B cell (primary cell): ENCODE measurements around the gene ACADS. TPM values are rescaled to one million over a fixed set of nuclear protein-coding genes. Genes with fewer than 3 reads are reported as not detected.

Experiments used
- ATAC-seq: fragments of 200-7000 bp; cut with Tn5 transposase; one replicate; pipeline ENCODE4 v1.10.0; 2021; ENCODE audit warnings: low read depth, mild to moderate bottlenecking, moderate number of reproducible peaks, moderate library complexity
- CTCF ChIA-PET: fragments of 350-600 bp; sonication (Branson Sonifier 250); formaldehyde crosslinking; loops from one replicate; lab custom pipeline; 2021; ENCODE audit warnings: antibody characterized with exemption, inconsistent platforms; lab: Charles Lee
- POLR2A ChIA-PET: fragments of 350-600 bp; sonication (Branson Sonifier 250); formaldehyde crosslinking; loops from one replicate; lab custom pipeline; 2021; ENCODE audit warnings: antibody characterized with exemption; lab: Charles Lee
- DNase-seq: peaks from one replicate; pipeline ENCODE4 v3.0.0; 2013
- H2AFZ ChIP-seq: 2 replicates; pipeline ENCODE4 v1.6.1; 2012; ENCODE audit warnings: mild to moderate bottlenecking, low read depth, low read length; ENCODE audit not compliant: insufficient read depth, poor library complexity, severe bottlenecking
- H3K27ac ChIP-seq, 2 donors: 1 replicate in 1 of 2; 2 replicates in 1 of 2; pipeline ENCODE4 v1.5.1; 2012 to 2013; ENCODE audit warnings: low read length in 2 of 2, mild to moderate bottlenecking in 2 of 2, moderate library complexity in 1 of 2
- H3K27me3 ChIP-seq, 4 experiments: fragments of 200-600 bp in 1 of 4; sonication (generic) in 1 of 4; replicated peaks in 1 of 4; 1 replicate in 2 of 4; 2 replicates in 2 of 4; pipeline versions ENCODE4 v1.6.1 to v1.7.0; 2013 to 2016; ENCODE audit warnings: low read length in 3 of 4, mild to moderate bottlenecking in 2 of 4, mixed read lengths in 1 of 4, moderate library complexity in 1 of 4; ENCODE audit not compliant: insufficient read depth in 4 of 4, control insufficient read depth in 3 of 4; ENCODE audit errors: control extremely low read depth in 1 of 4
- H3K36me3 ChIP-seq, 2 experiments: replicated peaks in 1 of 2; 1 replicate in 1 of 2; 2 replicates in 1 of 2; pipeline versions ENCODE4 v1.6.1 to v1.7.1; 2013; ENCODE audit warnings: low read length in 1 of 2; ENCODE audit not compliant: insufficient read depth in 2 of 2, control insufficient read depth in 1 of 2; ENCODE audit errors: control extremely low read depth in 1 of 2, extremely low read depth in 1 of 2
- H3K4me1 ChIP-seq, 2 donors: fragments of 200-600 bp in 1 of 2; sonication (generic) in 1 of 2; 1 replicate in 1 of 2; 2 replicates in 1 of 2; pipeline versions ENCODE4 v1.5.1 to v1.6.1; 2013 to 2017; ENCODE audit warnings: low read length in 2 of 2; ENCODE audit not compliant: control insufficient read depth in 2 of 2, insufficient read depth in 2 of 2
- H3K4me2 ChIP-seq: replicated peaks from 2 replicates; pipeline ENCODE3; 2012; ENCODE audit warnings: mild to moderate bottlenecking, low read depth, low read length; ENCODE audit not compliant: poor library complexity, severe bottlenecking
- H3K4me3 ChIP-seq, 5 experiments: fragments of 200-600 bp in 1 of 5; sonication (generic) in 1 of 5; 1 replicate in 3 of 5; 2 replicates in 2 of 5; pipeline versions ENCODE4 v1.5.1 to v1.7.0; 2011 to 2016; ENCODE audit warnings: low read length in 4 of 5, mild to moderate bottlenecking in 4 of 5, low read depth in 2 of 5, control low read depth in 1 of 5, moderate library complexity in 1 of 5; ENCODE audit not compliant: insufficient read depth in 1 of 5; ENCODE audit errors: control extremely low read depth in 1 of 5, extremely low read depth in 1 of 5
- H3K79me2 ChIP-seq: fragments of 200-600 bp; sonication (generic); one replicate; pipeline ENCODE4 v1.6.0; 2016; ENCODE audit warnings: low read length; ENCODE audit not compliant: control insufficient read depth, insufficient read depth
- H3K9ac ChIP-seq: fragments of 200-600 bp; sonication (generic); 2 replicates; pipeline ENCODE4 v1.6.1; 2017; ENCODE audit warnings: mild to moderate bottlenecking, low read length, moderate library complexity
- H3K9me3 ChIP-seq, 3 donors: one replicate each; pipeline versions ENCODE4 v1.6.1 to v1.7.1; 2013; ENCODE audit warnings: low read length in 2 of 3; ENCODE audit not compliant: control insufficient read depth in 2 of 3, insufficient read depth in 1 of 3; ENCODE audit errors: control extremely low read depth in 1 of 3
- H4K20me1 ChIP-seq: 2 replicates; pipeline ENCODE4 v1.6.0; 2012; ENCODE audit warnings: mild to moderate bottlenecking, low read length; ENCODE audit not compliant: insufficient read depth, control insufficient read depth, poor library complexity, severe bottlenecking
- H3K27ac Mint-ChIP-seq: one replicate; pipeline ENCODE4 v1.8.0; 2021; ENCODE audit warnings: mixed read lengths
- H3K27me3 Mint-ChIP-seq: one replicate; pipeline ENCODE4 v1.8.0; 2021; ENCODE audit warnings: mixed read lengths
- H3K4me1 Mint-ChIP-seq: one replicate; pipeline ENCODE4 v1.8.0; 2021; ENCODE audit warnings: mixed read lengths
- H3K4me3 Mint-ChIP-seq: one replicate; pipeline ENCODE4 v1.8.0; 2021; ENCODE audit warnings: mixed read lengths
- H3K9me3 Mint-ChIP-seq: one replicate; pipeline ENCODE4 v1.8.0; 2022; ENCODE audit warnings: mixed read lengths; ENCODE audit not compliant: insufficient read depth
- EZH2 ChIP-seq: IDR thresholded peaks from 2 replicates; pipeline ENCODE4 v1.6.1; 2012; ENCODE audit warnings: borderline replicate concordance, low read depth, mild to moderate bottlenecking, moderate library complexity, low read length; ENCODE audit not compliant: insufficient read depth, poor library complexity, severe bottlenecking
- WGBS: methylation state at CpG from one replicate; pipeline ENCODE4 v1.1.5; 2013; ENCODE audit warnings: missing lambda C conversion rate; ENCODE audit not compliant: insufficient coverage; 5-methylcytosine and 5-hydroxymethylcytosine counted together
- intact Hi-C: fragments of 100-400 bp; cut with micrococcal nuclease; formaldehyde crosslinking; loops from one replicate; pipeline ENCODE4 v1.10.0; 2022
- polyA plus RNA-seq: library from polyadenylated mRNA; depleted of rRNA; stranded (reverse); fragments of >200 nt; gene quantifications from 2 replicates; pipeline ENCODE4 v1.2.3, GENCODE V29; 2012
- total RNA-seq, 2 donors: library from RNA; stranded (reverse); fragments of 120-200 nt in 1 of 2; gene quantifications; 1 replicate in 1 of 2; 2 replicates in 1 of 2; pipeline versions ENCODE4 v1.2.3 to v1.2.4, GENCODE V29; 2013 to 2022
- TF ChIP-seq, protein P1 (sequence below): fragments of 200-600 bp; IDR thresholded peaks from one replicate; pipeline ENCODE4 v1.8.0; 2022; ENCODE audit warnings: antibody characterized with exemption, mild to moderate bottlenecking

Gene ACADS
- total and polyA plus RNA-seq, 2 donors (not counting 1 experiment from before 2014, with no cell fraction given): 6.8 to 10.0 TPM

DNA sequence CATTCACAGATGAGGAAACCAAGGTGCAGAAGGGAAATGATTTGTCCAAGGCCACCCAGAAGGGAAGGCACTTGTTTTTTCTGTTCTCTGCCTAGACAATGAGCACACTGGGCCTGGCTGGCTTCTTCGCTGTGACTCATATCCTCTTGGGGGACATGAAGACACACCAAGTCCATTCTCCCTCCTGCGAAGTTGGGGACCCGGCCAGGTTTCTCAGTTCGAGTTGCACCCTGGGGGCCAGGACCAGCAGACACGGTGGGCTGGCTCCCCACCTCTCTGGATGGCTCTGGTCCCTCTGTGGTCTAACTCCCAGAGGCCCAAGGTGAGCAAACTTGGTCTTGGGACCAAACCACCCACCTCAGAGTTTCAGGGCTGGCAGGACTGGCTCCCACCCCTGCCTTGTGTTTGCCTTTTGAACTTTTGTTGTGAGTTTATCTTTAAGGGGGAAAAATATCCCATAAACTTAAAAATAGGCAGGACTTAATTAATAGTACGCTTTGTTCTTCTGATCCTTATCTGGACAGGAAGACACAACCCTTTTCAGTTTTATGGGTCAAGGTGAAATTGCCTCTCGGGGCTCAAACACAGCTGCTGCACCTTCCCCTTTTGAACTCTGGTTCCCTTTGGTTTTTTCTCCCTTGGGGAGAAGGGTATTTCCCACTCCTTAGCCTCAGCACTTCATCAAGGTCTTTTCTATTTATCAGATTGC lies 47.7 kb upstream of the ACADS start:
- DNase-seq (peak; percentile 62), ATAC-seq (peak; percentile 53)
- Histone ChIP-seq H3K27ac (peak overlapping the region in 1 of 2 donors; percentile 45), H3K4me3 (no peak overlapping the region), H3K4me1 (peaks cover 44 to 58% of the 10 kb centered on the region in 2 donors), H4K20me1 (no peaks in the 10 kb centered on the region), H3K9ac (no peak overlapping the region), H3K27me3 (no peaks in the 10 kb centered on the region), H2AFZ (no peak overlapping the region), H3K36me3 (no peaks in the 10 kb centered on the region), H3K4me2 (peak overlapping the region; percentile 54), H3K79me2 (no peaks in the 10 kb centered on the region), H3K9me3 (no peaks in the 10 kb centered on the region)
- CTCF ChIA-PET: interaction anchor here (1.1 to 15.8 kb wide), 3 partner anchors 9 to 28 kb away, joined by 3 to 204 read pairs (median 9); partner anchors contain the start of gene MLEC
- H3K27me3 Mint-ChIP-seq: no peaks in the 10 kb centered on the region
- H3K4me1 Mint-ChIP-seq: peaks cover 44% of the 10 kb centered on the region
- WGBS: 29% methylated on average over 5 of the region's 7 CpGs
- peak overlapping the region; percentile 71 for H3K4me3 Mint-ChIP-seq
- H3K9me3 Mint-ChIP-seq: no peaks in the 10 kb centered on the region
- intact Hi-C loops: no loop called here
- peak overlapping the region; percentile 81 for H3K27ac Mint-ChIP-seq
- POLR2A ChIA-PET: interaction anchor here (0.5 kb wide), 1 partner anchor 902 kb away, joined by 4 read pairs; no protein-coding TSS in a partner anchor
- TF ChIP-seq, protein P1, sequence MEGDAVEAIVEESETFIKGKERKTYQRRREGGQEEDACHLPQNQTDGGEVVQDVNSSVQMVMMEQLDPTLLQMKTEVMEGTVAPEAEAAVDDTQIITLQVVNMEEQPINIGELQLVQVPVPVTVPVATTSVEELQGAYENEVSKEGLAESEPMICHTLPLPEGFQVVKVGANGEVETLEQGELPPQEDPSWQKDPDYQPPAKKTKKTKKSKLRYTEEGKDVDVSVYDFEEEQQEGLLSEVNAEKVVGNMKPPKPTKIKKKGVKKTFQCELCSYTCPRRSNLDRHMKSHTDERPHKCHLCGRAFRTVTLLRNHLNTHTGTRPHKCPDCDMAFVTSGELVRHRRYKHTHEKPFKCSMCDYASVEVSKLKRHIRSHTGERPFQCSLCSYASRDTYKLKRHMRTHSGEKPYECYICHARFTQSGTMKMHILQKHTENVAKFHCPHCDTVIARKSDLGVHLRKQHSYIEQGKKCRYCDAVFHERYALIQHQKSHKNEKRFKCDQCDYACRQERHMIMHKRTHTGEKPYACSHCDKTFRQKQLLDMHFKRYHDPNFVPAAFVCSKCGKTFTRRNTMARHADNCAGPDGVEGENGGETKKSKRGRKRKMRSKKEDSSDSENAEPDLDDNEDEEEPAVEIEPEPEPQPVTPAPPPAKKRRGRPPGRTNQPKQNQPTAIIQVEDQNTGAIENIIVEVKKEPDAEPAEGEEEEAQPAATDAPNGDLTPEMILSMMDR: no peak
- no peak for TF ChIP-seq EZH2

DNA sequence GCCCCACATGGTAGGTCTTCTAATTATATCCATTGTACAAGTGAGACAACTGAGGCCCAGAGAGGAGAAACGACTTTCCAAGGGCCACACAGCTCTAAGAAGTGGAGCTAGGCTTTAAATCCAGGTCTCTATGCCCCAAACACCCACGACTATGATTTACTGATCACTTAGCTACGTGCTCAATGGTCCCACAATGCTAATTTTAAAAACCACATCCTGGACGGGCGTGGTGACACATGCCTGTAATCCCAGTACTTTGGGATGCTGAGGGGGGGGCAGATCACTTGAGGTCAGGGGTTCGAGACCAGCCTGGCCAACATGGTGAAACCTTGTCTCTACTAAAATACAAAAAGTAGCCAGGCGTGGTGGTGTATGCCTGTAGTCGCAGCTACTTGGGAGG lies 47.1 kb upstream of the ACADS start:
- no peak for TF ChIP-seq EZH2
- TF ChIP-seq, protein P1: no peak
- WGBS: 20% methylated on average over 2 of the region's 8 CpGs
- Histone ChIP-seq H3K4me1 (peaks cover 38 to 51% of the 10 kb centered on the region in 2 donors), H4K20me1 (no peaks in the 10 kb centered on the region), H3K79me2 (no peaks in the 10 kb centered on the region), H2AFZ (no peak overlapping the region), H3K4me2 (peak overlapping the region; percentile 54), H3K36me3 (no peaks in the 10 kb centered on the region), H3K9me3 (no peaks in the 10 kb centered on the region), H3K27me3 (no peaks in the 10 kb centered on the region), H3K9ac (no peak overlapping the region), H3K27ac (peak overlapping the region in 1 of 2 donors; percentile 45), H3K4me3 (no peak overlapping the region)
- Mint-ChIP-seq H3K4me3 (peak overlapping the region; percentile 71), H3K27me3 (no peaks in the 10 kb centered on the region), H3K4me1 (peaks cover 45% of the 10 kb centered on the region), H3K27ac (peak overlapping the region; percentile 81), H3K9me3 (no peaks in the 10 kb centered on the region)
- ATAC-seq (no peak), DNase-seq (no peak)
- ChIA-PET POLR2A (interaction anchor here (0.5 kb wide), 1 partner anchor 901 kb away, joined by 4 read pairs; no protein-coding TSS in a partner anchor), CTCF (interaction anchor here (0.7 to 15.8 kb wide), 4 partner anchors 8 to 1070 kb away, joined by 3 to 204 read pairs (median 6); partner anchors contain the start of gene MLEC)
- intact Hi-C loops: no loop called here
